Loucy (cell line): ENCODE results near the gene PNPLA7.
A peak's percentile ranks its signal among the peaks of the same experiment; 100 is the strongest.

ENCODE experiments used
- H2AFZ ChIP-seq: fragments of 200-600 bp; sonication (generic); 2 replicates; pipeline ENCODE4 v1.6.0; 2016; ENCODE audit warnings: antibody characterized with exemption, mild to moderate bottlenecking, low read length, moderate library complexity
- H3F3A ChIP-seq: fragments of 200-600 bp; 2 replicates; pipeline ENCODE4 v1.6.0; 2016; ENCODE audit warnings: antibody characterized with exemption, low read depth, mild to moderate bottlenecking
- H3K27me3 ChIP-seq: fragments of 200-600 bp; sonication (generic); 2 replicates; pipeline ENCODE4 v1.6.1; 2014; ENCODE audit warnings: low read length, mild to moderate bottlenecking; ENCODE audit not compliant: insufficient read depth, poor library complexity, severe bottlenecking
- H3K36me3 ChIP-seq: fragments of 200-600 bp; sonication (generic); 2 replicates; pipeline ENCODE4 v1.6.1; 2016; ENCODE audit warnings: low read length; ENCODE audit not compliant: insufficient read depth
- H3K4me1 ChIP-seq: fragments of 200-600 bp; sonication (generic); 2 replicates; pipeline ENCODE4 v1.5.1; 2014; ENCODE audit warnings: low read length, mild to moderate bottlenecking; ENCODE audit not compliant: insufficient read depth, poor library complexity, severe bottlenecking
- H3K4me2 ChIP-seq: fragments of 200-600 bp; sonication (generic); 2 replicates; pipeline ENCODE4 v1.6.0; 2014; ENCODE audit warnings: antibody characterized with exemption, low read length, low read depth, mild to moderate bottlenecking; ENCODE audit not compliant: poor library complexity, severe bottlenecking
- H3K4me3 ChIP-seq: fragments of 200-600 bp; sonication (generic); 2 replicates; pipeline ENCODE4 v1.5.1; 2014; ENCODE audit warnings: low read length, mild to moderate bottlenecking, mixed read lengths; ENCODE audit not compliant: poor library complexity, severe bottlenecking
- H3K79me2 ChIP-seq: fragments of 200-600 bp; sonication (generic); 2 replicates; pipeline ENCODE4 v1.6.1; 2014; ENCODE audit warnings: low read length; ENCODE audit not compliant: insufficient read depth
- H3K9ac ChIP-seq: fragments of 200-600 bp; sonication (generic); 2 replicates; pipeline ENCODE4 v1.6.0; 2014; ENCODE audit warnings: mild to moderate bottlenecking, low read depth, low read length, moderate library complexity; ENCODE audit not compliant: poor library complexity, severe bottlenecking
- H3K9me2 ChIP-seq: fragments of 200-600 bp; sonication (generic); replicated peaks from 2 replicates; pipeline ENCODE4 v1.6.1; 2016; ENCODE audit warnings: low read depth, low read length, mixed read lengths
- H3K9me3 ChIP-seq: fragments of 200-600 bp; sonication (generic); 2 replicates; pipeline ENCODE4 v1.6.1; 2014; ENCODE audit warnings: mild to moderate bottlenecking, antibody characterized with exemption, low read length, low read depth; ENCODE audit not compliant: insufficient read depth
- H4K20me1 ChIP-seq: fragments of 200-600 bp; sonication (generic); 2 replicates; pipeline ENCODE4 v1.6.0; 2014; ENCODE audit warnings: antibody characterized with exemption, low read length, mild to moderate bottlenecking; ENCODE audit not compliant: insufficient read depth, poor library complexity, severe bottlenecking
- EZH2phosphoT487 ChIP-seq: fragments of 200-600 bp; IDR thresholded peaks from 2 replicates; pipeline ENCODE4 v1.6.1; 2018; ENCODE audit warnings: antibody characterized with exemption, mild to moderate bottlenecking, moderate library complexity, borderline replicate concordance
- TF ChIP-seq, protein P1 (sequence below): fragments of 200-600 bp; sonication (generic); conservative IDR thresholded peaks from 2 replicates; pipeline ENCODE4 v1.5.1; 2014; ENCODE audit warnings: mild to moderate bottlenecking, antibody characterized with exemption, low read length

Gene PNPLA7

DNA sequence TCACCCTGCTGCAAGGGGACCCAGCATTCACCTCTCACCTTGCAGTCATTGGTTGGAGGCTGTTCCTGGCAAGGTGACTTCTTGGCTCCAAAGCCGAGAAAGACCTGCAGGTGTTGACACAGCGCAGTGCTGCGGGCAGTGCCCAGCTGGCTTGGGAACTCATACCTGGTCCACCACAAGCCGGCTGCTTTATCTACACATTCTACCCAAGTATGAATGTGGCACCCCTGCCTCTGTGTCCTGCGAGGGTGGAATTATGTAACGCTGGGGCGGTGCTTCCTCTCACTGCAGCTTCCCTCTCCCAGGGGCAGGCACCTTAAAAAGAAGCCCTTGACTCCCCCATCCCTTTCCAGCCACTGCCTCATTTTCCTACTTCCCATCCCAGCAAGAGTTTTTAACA lies 42.6 kb upstream of the PNPLA7 start:
- Histone ChIP-seq H3F3A (no peaks in the 10 kb centered on the region), H3K9ac (no peak overlapping the region), H2AFZ (no peak overlapping the region), H4K20me1 (peaks cover 9% of the 10 kb centered on the region), H3K9me3 (no peaks in the 10 kb centered on the region), H3K4me3 (no peak overlapping the region), H3K9me2 (no peaks in the 10 kb centered on the region), H3K79me2 (peaks cover 20% of the 10 kb centered on the region), H3K4me2 (no peak overlapping the region), H3K27me3 (no peaks in the 10 kb centered on the region), H3K36me3 (no peaks in the 10 kb centered on the region), H3K4me1 (peaks cover 10% of the 10 kb centered on the region)
- TF ChIP-seq EZH2phosphoT487, result no peak
- TF ChIP-seq, protein P1, sequence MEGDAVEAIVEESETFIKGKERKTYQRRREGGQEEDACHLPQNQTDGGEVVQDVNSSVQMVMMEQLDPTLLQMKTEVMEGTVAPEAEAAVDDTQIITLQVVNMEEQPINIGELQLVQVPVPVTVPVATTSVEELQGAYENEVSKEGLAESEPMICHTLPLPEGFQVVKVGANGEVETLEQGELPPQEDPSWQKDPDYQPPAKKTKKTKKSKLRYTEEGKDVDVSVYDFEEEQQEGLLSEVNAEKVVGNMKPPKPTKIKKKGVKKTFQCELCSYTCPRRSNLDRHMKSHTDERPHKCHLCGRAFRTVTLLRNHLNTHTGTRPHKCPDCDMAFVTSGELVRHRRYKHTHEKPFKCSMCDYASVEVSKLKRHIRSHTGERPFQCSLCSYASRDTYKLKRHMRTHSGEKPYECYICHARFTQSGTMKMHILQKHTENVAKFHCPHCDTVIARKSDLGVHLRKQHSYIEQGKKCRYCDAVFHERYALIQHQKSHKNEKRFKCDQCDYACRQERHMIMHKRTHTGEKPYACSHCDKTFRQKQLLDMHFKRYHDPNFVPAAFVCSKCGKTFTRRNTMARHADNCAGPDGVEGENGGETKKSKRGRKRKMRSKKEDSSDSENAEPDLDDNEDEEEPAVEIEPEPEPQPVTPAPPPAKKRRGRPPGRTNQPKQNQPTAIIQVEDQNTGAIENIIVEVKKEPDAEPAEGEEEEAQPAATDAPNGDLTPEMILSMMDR, result no peak

DNA sequence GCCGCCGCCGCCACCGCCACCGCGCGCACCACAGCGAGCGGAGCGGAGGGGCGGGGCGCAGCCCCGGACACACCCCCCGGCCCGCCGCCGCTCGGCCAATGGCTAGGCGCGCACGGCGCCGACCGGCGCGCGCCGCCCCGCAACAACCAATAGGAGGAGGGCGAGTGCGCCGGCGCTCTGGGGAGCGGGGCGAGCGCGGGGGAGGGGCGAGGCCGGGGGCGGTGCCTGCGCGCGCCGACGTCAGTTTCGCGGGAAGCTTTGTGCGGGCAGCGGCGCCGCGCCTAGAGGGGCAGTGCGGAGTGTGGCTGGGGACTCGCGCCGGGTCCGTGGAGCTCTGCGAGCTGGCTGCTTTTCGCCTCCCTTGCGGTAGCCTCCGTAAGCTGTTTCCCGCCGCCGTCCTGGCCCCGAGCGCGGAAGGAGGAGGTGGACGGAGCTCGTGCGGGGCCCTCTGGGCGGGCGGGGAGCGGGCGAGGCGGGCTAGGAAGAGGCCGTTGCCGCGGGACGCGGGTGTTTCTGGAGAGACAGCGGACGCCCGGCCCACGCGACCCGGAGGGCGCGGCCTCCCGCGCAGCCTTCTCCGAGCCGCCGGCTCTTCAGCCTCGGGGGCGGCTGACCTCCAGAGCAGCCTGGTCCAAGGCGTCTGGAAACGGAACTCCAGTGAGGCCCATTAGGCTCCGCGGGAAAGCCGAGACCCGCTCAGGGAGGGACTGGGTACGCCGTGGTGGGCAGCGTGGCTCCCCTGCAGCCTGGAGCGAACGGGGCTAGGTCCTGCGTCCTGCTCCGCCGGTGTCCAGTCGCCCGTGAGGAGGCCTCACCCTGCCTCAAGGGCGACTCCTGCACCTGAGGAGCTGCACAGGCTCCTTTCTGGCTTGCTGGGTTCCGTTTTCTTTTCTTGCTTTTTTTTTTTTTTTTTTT lies 40.5 kb upstream of the PNPLA7 start, which contains the start of gene ZMYND19:
Gene ZMYND19, minus strand, starts transcription at position 44 of the 915 bp plus-strand sequence. CDS start 249 bp downstream, outside the sequence.
- H2AFZ ChIP-seq, result peak within 1 kb of the TSS; percentile 92

DNA sequence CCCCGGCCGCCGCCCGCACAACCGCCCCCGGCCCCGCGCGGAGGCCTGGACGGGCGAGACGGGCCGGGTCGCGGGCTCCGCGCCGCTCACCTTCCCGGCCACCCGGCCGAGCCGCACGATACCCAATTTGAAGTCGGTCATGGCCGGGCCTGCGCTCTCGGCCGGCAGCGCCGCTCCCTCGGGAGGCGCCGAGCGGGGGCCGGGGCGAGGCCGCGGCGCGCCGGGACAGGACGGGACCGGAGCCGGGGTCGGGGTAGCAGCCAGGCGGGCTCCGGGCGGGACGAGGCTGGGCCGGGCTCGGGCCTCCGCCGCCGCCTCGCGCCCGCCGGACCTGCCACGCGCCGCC lies 39.9 kb upstream of the PNPLA7 start:
- no peak overlapping the region for H2AFZ ChIP-seq
- no peak overlapping the region for H3K9ac ChIP-seq

More for the DNA sequence above, 40.5 kb upstream of the PNPLA7 start, which contains the start of gene ZMYND19:
- Histone ChIP-seq H3K36me3 (no peaks in the 10 kb centered on the region), H3K9me3 (no peaks in the 10 kb centered on the region), H3K4me3 (peak within 1 kb of the TSS; percentile 93), H4K20me1 (peaks cover 9% of the 10 kb centered on the region), H3K9me2 (no peaks in the 10 kb centered on the region), H3K79me2 (peaks cover 28% of the 10 kb centered on the region), H3K4me1 (peaks cover 10% of the 10 kb centered on the region), H3K4me2 (peak within 1 kb of the TSS; percentile 91), H3K27me3 (no peaks in the 10 kb centered on the region), H3K9ac (peak within 1 kb of the TSS; percentile 77), H3F3A (no peaks in the 10 kb centered on the region)
- TF ChIP-seq, protein P1, result no peak
- no peak for TF ChIP-seq EZH2phosphoT487

More for the DNA sequence above, 39.9 kb upstream of the PNPLA7 start:
- Histone ChIP-seq H3K4me3 (peak overlapping the region; percentile 84), H3K4me1 (peaks cover 10% of the 10 kb centered on the region), H3K27me3 (no peaks in the 10 kb centered on the region), H3K4me2 (no peak overlapping the region), H3K9me3 (no peaks in the 10 kb centered on the region), H3K36me3 (no peaks in the 10 kb centered on the region), H3K79me2 (peaks cover 28% of the 10 kb centered on the region), H3F3A (no peaks in the 10 kb centered on the region), H3K9me2 (no peaks in the 10 kb centered on the region), H4K20me1 (peaks cover 9% of the 10 kb centered on the region)
- TF ChIP-seq, protein P1, result no peak
- no peak for TF ChIP-seq EZH2phosphoT487
